Vagina (tissue), 2 donors: Measurements from ENCODE around the gene ZNF521.

Experiments
- CTCF ChIP-seq, 3 experiments: fragments of 450-650 bp in 2 of 3; fragments of 200-600 bp in 1 of 3; sonication (generic) in 1 of 3; IDR thresholded peaks; one replicate each; pipeline ENCODE4 v1.5.1; 2017 to 2019; ENCODE audit warnings: antibody characterized with exemption in 3 of 3, mild to moderate bottlenecking in 2 of 3, moderate library complexity in 2 of 3
- POLR2A ChIP-seq, 2 donors: fragments of 450-650 bp; IDR thresholded peaks; one replicate each; pipeline ENCODE4 v1.6.1; 2017; ENCODE audit warnings: antibody characterized with exemption in 2 of 2, mild to moderate bottlenecking in 2 of 2, moderate library complexity in 2 of 2
- POLR2AphosphoS5 ChIP-seq, 2 donors: sonication (generic); formaldehyde crosslinking; IDR thresholded peaks; one replicate each; pipeline ENCODE4 v1.9.0; 2017; ENCODE audit warnings: antibody characterized with exemption in 2 of 2, mild to moderate bottlenecking in 2 of 2, low read depth in 1 of 2; ENCODE audit not compliant: insufficient read depth in 1 of 2

DNA sequence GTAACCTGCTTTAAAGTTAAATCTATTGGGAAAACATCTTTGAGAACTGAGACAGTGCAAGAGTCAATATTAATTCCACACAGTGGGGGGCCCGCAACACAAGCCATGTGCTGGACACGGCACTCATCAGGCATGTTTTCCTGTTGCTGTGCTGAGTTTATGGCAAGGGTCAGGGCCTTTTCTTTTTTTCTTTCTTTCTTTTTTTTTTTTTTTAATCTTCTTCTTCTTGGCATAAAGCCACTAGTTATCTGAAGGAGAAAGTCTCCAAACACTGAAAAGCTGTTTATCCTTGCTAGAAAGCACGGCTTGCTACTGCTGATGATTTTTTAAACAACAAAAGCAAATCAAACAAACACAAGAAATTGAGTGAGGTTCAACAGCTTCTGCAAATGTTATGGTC is 252.1 kb downstream of the ZNF521 start:
- TF ChIP-seq CTCF (IDR thresholded peaks at IDR 0.05), result no peak
- no peak for TF ChIP-seq POLR2A (IDR thresholded peaks at IDR 0.05)
- no peak for TF ChIP-seq POLR2AphosphoS5 (IDR thresholded peaks at IDR 0.05; ENCODE audit: insufficient read depth in 1 of 2, low read depth in 1 of 2)
